H1 (cell line): ENCODE measurements around the gene PRRC2C. TPM values are rescaled to one million over a fixed set of nuclear protein-coding genes. Genes with fewer than 3 reads are reported as not detected.

Experiments used
- CHD2 ChIP-seq: IDR thresholded peaks from 2 replicates; pipeline ENCODE4 v1.6.1; 2012; ENCODE audit warnings: low read length, improper control_type of control experiment
- CHD7 ChIP-seq: fragments of 300-600 bp; sonication (generic); IDR thresholded peaks from 2 replicates; pipeline ENCODE4 v1.7.1; 2012; ENCODE audit warnings: low read length, moderate library complexity, mild to moderate bottlenecking, inconsistent platforms; ENCODE audit not compliant: insufficient replicate concordance
- GABPA ChIP-seq: IDR thresholded peaks from 2 replicates; pipeline ENCODE4 v1.6.1; 2011; ENCODE audit warnings: mild to moderate bottlenecking, low read length, moderate library complexity, borderline replicate concordance; ENCODE audit not compliant: insufficient read depth
- JUN ChIP-seq: IDR thresholded peaks from 2 replicates; pipeline ENCODE4 v1.6.1; 2011; ENCODE audit warnings: low read depth, mild to moderate bottlenecking, improper control_type of control experiment, low read length
- JUND ChIP-seq: IDR thresholded peaks from 2 replicates; pipeline ENCODE4 v1.6.1; 2011; ENCODE audit warnings: mild to moderate bottlenecking, improper control_type of control experiment, low read length
- RBBP5 ChIP-seq: IDR thresholded peaks from 2 replicates; pipeline ENCODE4 v1.7.1; 2012; ENCODE audit warnings: low read depth, mild to moderate bottlenecking, inconsistent platforms, low read length, moderate library complexity, borderline replicate concordance
- TCF12 ChIP-seq: IDR thresholded peaks from 2 replicates; pipeline ENCODE4 v1.6.1; 2011; ENCODE audit warnings: low read depth, mild to moderate bottlenecking, low read length
- TEAD4 ChIP-seq: IDR thresholded peaks from 2 replicates; pipeline ENCODE4 v1.6.1; 2012; ENCODE audit warnings: low read depth, low read length, inconsistent platforms, mixed read lengths
- ZNF274 ChIP-seq: IDR thresholded peaks from 2 replicates; pipeline ENCODE4 v1.7.0; 2012; ENCODE audit warnings: low read length, borderline replicate concordance; ENCODE audit errors: extremely low read depth
- polyA plus RNA-seq, 7 experiments: library from polyadenylated mRNA; depleted of rRNA in 3 of 7; stranded (reverse) in 5 of 7; unstranded in 2 of 7; fragments of >200 nt in 5 of 7; fragments of 200-250 nt in 2 of 7; gene quantifications; 1 replicate in 5 of 7; 2 replicates in 1 of 7; 4 replicates in 1 of 7; pipeline versions ENCODE4 v1.2.1 to v1.2.3, GENCODE V29; 2011 to 2013; ENCODE audit warnings: missing spikeins in 2 of 7, mixed read lengths in 2 of 7
- total RNA-seq: library from RNA; stranded (reverse); fragmentation: NEBNext Ultra II Directional; extraction: Animal tissue kit (Norgen Biotek cat#: 25700); gene quantifications from 2 replicates; pipeline ENCODE4 v1.2.1, GENCODE V29; 2021

The PRRC2C gene
- total and polyA plus RNA-seq, 2 of the 8 experiments (the other 6 are each of a cell fraction or from before 2014, with no cell fraction given) = 125 to 264 TPM

GRCh38 chr1:171530676-171531075 lies 45.3 kb downstream of the PRRC2C start (continued):
- TF ChIP-seq CHD7 (no peak), GABPA (no peak), ZNF274 (no peak), JUN (no peak), JUND (no peak), RBBP5 (no peak), TCF12 (no peak), CHD2 (no peak), TEAD4 (no peak)
- TF ChIP-seq, all 59 proteins: peak for 0
